Endothelial cell (in vitro differentiated cells): ENCODE data around the gene OR10D3. TPM values are rescaled to one million over a fixed set of nuclear protein-coding genes. Genes with fewer than 3 reads are reported as not detected.
"Not testable (repeated sequence)": the region's sequence is repeated elsewhere in the genome, so short reads cannot be mapped to it uniquely, and the experiment has no call there.

Experiments
- DNase-seq: peaks from one replicate; pipeline ENCODE4 v3.0.0; 2021; ENCODE audit warnings: low spot score
- H3K27ac Mint-ChIP-seq: one replicate; pipeline ENCODE4 v1.8.0; 2021; ENCODE audit warnings: mixed read lengths, inconsistent platforms; ENCODE audit not compliant: unreplicated experiment
- H3K27me3 Mint-ChIP-seq: one replicate; pipeline ENCODE4 v1.8.0; 2021; ENCODE audit warnings: mild to moderate bottlenecking, moderate library complexity, mixed read lengths, inconsistent platforms; ENCODE audit not compliant: unreplicated experiment
- H3K36me3 Mint-ChIP-seq: one replicate; pipeline ENCODE4 v1.8.0; 2021; ENCODE audit warnings: mild to moderate bottlenecking, low read depth, mixed read lengths, inconsistent platforms; ENCODE audit not compliant: unreplicated experiment
- H3K4me1 Mint-ChIP-seq: one replicate; pipeline ENCODE4 v1.8.0; 2021; ENCODE audit warnings: mild to moderate bottlenecking, mixed read lengths, inconsistent platforms; ENCODE audit not compliant: unreplicated experiment
- H3K4me3 Mint-ChIP-seq: one replicate; pipeline ENCODE4 v1.8.0; 2021; ENCODE audit warnings: mild to moderate bottlenecking, mixed read lengths, inconsistent platforms; ENCODE audit not compliant: unreplicated experiment
- H3K9me3 Mint-ChIP-seq: one replicate; pipeline ENCODE4 v1.8.0; 2021; ENCODE audit warnings: mixed read lengths, inconsistent platforms; ENCODE audit not compliant: unreplicated experiment
- total RNA-seq: library from RNA; stranded (reverse); fragmentation: NEBNext Ultra II Directional; extraction: Animal tissue kit (Norgen Biotek cat#: 25700); gene quantifications from one replicate; pipeline ENCODE4 v1.2.1, GENCODE V29; 2021; ENCODE audit not compliant: unreplicated experiment
- TF ChIP-seq, protein P1 (sequence below): fragments of 200-600 bp; sonication (generic); IDR thresholded peaks from one replicate; pipeline ENCODE4 v1.5.0; 2021; ENCODE audit warnings: antibody characterized with exemption; ENCODE audit not compliant: unreplicated experiment

Gene OR10D3
- total RNA-seq, 1 donor from 2014 or later = 0.67 TPM

DNA sequence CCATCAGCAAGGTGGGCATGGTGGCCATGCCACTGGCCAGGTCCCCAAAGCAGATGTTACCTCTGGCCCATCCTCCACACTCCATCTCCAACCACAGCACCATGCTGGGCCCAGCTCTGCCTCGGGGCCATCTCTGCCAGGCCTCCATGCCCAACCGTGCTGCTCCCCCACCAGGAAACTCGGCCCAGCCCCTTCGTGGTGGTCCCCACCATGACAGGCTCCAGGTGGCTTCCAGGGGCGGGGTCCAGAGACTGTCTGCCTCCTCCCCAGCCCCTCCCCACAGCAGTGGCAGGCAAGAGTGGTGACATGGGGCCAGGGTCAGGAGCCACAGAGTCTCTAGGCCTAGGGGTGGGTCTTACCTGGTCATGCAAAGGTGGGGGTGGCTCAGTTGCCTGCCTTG, 27.3 kb downstream of the OR10D3 start:
- Mint-ChIP-seq H3K36me3 (no peaks in the 10 kb centered on the region), H3K27ac (no peak overlapping the region), H3K4me1 (no peaks in the 10 kb centered on the region), H3K9me3 (no peaks in the 10 kb centered on the region), H3K4me3 (no peak overlapping the region), H3K27me3 (peaks cover 1% of the 10 kb centered on the region)
- no peak for DNase-seq
- TF ChIP-seq, protein P1, sequence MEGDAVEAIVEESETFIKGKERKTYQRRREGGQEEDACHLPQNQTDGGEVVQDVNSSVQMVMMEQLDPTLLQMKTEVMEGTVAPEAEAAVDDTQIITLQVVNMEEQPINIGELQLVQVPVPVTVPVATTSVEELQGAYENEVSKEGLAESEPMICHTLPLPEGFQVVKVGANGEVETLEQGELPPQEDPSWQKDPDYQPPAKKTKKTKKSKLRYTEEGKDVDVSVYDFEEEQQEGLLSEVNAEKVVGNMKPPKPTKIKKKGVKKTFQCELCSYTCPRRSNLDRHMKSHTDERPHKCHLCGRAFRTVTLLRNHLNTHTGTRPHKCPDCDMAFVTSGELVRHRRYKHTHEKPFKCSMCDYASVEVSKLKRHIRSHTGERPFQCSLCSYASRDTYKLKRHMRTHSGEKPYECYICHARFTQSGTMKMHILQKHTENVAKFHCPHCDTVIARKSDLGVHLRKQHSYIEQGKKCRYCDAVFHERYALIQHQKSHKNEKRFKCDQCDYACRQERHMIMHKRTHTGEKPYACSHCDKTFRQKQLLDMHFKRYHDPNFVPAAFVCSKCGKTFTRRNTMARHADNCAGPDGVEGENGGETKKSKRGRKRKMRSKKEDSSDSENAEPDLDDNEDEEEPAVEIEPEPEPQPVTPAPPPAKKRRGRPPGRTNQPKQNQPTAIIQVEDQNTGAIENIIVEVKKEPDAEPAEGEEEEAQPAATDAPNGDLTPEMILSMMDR = no peak

DNA sequence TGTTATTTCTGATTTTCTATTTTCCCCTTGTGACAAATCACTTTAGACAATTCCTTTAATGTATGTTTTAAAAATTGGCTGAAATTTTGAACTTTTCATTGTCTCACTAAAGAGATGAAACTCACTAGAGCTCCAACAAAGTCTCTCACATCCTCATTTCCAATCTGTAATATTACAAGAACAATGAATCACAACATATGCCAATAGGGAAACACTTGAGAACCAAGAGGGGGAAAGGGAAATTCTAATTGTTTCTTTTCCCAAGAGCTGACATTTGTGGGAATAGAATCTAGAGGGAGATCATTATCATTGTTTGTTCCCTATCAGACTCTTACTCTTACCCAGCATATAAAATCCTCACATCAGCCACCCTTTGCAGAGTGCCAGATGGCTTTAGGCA, 28.2 kb downstream of the OR10D3 start:
- no peaks in the 10 kb centered on the region for H3K4me1 Mint-ChIP-seq

GRCh38 chr11:124214027-124214426, 30.9 kb downstream of the OR10D3 start:
- no peaks in the 10 kb centered on the region for H3K9me3 Mint-ChIP-seq
- H3K4me3 Mint-ChIP-seq = no peak overlapping the region
- H3K27me3 Mint-ChIP-seq = peaks cover 4% of the 10 kb centered on the region
- TF ChIP-seq, protein P1 = no peak
- DNase-seq = no peak
- no peak overlapping the region for H3K27ac Mint-ChIP-seq
- H3K36me3 Mint-ChIP-seq = no peaks in the 10 kb centered on the region
- no peaks in the 10 kb centered on the region for H3K4me1 Mint-ChIP-seq

More for the DNA sequence above, 28.2 kb downstream of the OR10D3 start:
- DNase-seq = no peak
- H3K36me3 Mint-ChIP-seq = no peaks in the 10 kb centered on the region
- no peak overlapping the region for H3K4me3 Mint-ChIP-seq
- no peaks in the 10 kb centered on the region for H3K9me3 Mint-ChIP-seq
- no peak overlapping the region for H3K27ac Mint-ChIP-seq
- TF ChIP-seq, protein P1 = no peak
- H3K27me3 Mint-ChIP-seq = peaks cover 4% of the 10 kb centered on the region

DNA sequence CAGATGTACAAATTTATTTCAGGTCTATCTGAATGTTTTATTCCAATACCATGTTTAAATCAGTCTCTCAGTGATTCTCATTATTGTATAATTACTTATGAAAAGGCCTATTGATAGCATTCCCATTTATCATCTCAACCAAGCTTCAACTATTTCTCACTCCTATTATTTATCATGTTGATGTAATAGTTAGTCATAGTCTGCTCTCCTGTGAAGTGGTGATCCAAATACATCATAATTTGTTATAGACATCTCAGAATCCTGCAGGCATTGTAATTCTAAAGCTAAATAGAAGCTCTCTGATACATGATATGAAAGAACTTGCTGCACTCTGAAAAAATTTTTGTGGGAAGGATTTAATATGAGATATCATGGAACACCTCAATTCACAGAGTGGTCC, 36.0 kb downstream of the OR10D3 start:
- TF ChIP-seq, protein P1 = no peak
- no peaks in the 10 kb centered on the region for H3K36me3 Mint-ChIP-seq
- H3K27me3 Mint-ChIP-seq = peaks cover 5% of the 10 kb centered on the region
- H3K27ac Mint-ChIP-seq = no peak overlapping the region
- DNase-seq = no peak
- no peaks in the 10 kb centered on the region for H3K4me1 Mint-ChIP-seq
- H3K9me3 Mint-ChIP-seq = no peaks in the 10 kb centered on the region
- H3K4me3 Mint-ChIP-seq = no peak overlapping the region

DNA sequence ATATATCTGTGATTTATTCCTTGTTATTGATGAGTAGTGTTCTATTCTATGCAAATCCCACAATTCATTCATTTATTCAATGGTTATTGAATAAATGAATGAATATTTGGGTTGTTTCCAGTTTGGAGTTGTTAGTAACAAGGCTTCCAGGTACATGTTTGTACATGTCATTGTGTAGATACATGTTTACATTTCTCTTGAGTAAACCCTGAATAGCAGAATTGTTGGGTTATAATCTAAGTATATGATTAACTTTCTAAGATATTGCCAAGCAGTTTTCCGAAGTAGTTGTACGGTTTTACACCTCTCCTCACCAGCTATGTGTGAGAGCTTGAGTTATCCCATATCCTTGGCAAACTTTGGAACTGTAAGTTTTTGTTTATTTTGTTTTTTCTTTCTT, 39.3 kb downstream of the OR10D3 start:
- no peak overlapping the region for H3K4me3 Mint-ChIP-seq
- TF ChIP-seq, protein P1 = no peak
- H3K27ac Mint-ChIP-seq = no peak overlapping the region
- H3K36me3 Mint-ChIP-seq = no peaks in the 10 kb centered on the region
- peaks cover 2% of the 10 kb centered on the region for H3K4me1 Mint-ChIP-seq
- DNase-seq = no peak
- no peaks in the 10 kb centered on the region for H3K9me3 Mint-ChIP-seq
- H3K27me3 Mint-ChIP-seq = peaks cover 2% of the 10 kb centered on the region

- H3K36me3 Mint-ChIP-seq, H3K4me1 Mint-ChIP-seq, H3K4me3 Mint-ChIP-seq, H3K27me3 Mint-ChIP-seq, H3K27ac Mint-ChIP-seq, H3K9me3 Mint-ChIP-seq, DNase-seq: not testable (repeated sequence)
These were observed 41.7 kb downstream of the OR10D3 start for GRCh38 chr11:124224618-124225423.
